ENCODE data around the gene PTPN1. TPM values are rescaled to one million over a fixed set of nuclear protein-coding genes. Genes with fewer than 3 reads are reported as not detected.

Gene PTPN1
- total RNA-seq, 4 donors from 2014 or later = 19.9 to 31.4 (median 23.2) TPM

GRCh38 chr20:50472693-50473664 is 37.2 kb upstream of the PTPN1 start:
- TF ChIP-seq, protein P1, sequence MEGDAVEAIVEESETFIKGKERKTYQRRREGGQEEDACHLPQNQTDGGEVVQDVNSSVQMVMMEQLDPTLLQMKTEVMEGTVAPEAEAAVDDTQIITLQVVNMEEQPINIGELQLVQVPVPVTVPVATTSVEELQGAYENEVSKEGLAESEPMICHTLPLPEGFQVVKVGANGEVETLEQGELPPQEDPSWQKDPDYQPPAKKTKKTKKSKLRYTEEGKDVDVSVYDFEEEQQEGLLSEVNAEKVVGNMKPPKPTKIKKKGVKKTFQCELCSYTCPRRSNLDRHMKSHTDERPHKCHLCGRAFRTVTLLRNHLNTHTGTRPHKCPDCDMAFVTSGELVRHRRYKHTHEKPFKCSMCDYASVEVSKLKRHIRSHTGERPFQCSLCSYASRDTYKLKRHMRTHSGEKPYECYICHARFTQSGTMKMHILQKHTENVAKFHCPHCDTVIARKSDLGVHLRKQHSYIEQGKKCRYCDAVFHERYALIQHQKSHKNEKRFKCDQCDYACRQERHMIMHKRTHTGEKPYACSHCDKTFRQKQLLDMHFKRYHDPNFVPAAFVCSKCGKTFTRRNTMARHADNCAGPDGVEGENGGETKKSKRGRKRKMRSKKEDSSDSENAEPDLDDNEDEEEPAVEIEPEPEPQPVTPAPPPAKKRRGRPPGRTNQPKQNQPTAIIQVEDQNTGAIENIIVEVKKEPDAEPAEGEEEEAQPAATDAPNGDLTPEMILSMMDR (IDR thresholded peaks at IDR 0.05; ENCODE audit: low read depth) = no peak

DNA sequence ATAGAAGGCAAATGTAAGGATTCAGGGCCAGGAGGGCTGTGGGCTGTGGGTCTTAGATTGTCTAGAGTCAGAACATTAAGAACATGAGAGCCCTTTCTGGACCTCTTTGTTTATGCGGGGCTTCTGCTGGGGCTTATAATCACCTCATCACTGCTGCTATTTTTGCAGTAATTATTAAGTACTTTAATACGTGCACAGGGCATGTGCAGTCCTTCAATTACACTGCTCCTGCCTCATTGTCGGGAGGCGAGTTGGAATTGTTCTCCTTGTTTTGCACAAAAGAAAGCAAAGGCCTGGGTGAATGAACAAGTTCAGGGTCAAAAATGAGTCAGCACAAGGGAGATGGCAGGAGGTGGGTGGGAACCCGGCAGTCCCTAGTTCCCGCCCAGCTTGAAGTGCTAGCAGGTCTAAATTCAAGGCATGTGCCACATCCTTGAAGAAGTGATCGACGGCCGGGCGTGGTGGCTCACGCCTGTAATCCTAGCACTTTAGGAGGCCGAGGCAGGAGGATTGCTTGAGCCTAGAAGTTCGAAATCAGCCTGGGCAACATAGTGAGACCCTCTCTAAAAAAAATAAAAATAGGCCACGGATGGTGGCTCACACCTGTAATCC is 34.4 kb upstream of the PTPN1 start:
- TF ChIP-seq, protein P1 (IDR thresholded peaks at IDR 0.05; ENCODE audit: low read depth) = no peak

DNA sequence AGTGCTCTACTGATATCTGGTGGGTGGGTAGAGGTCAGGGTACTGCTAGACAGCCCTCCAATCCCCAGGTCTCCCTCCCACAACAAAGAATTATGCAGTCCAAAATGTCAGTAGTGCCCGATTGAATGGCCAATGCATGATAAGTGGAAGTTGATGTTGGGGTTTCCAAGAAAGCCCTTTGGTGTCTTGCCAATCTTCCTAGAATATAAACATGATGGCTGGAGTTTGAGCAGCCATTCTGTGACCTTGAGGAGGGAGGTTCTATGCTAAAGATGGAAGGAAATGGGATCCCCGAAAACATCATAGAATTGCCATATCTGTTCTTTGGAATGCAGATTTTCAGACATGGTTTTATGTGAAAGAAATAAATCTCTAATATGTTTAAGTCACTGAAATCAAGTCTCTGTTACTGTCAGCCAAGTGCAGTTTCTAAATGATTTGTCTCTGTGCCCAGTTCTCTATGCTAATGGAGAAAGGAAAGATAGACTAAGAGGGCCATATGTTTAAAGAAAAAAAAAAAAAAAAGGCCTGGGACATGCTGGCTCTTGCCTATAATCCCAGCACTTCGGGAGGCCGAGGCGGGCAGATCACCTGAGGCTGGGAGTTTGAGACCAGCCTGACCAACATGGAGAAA is 32.8 kb upstream of the PTPN1 start:
- TF ChIP-seq, protein P1 (IDR thresholded peaks at IDR 0.05; ENCODE audit: low read depth) = no peak

DNA sequence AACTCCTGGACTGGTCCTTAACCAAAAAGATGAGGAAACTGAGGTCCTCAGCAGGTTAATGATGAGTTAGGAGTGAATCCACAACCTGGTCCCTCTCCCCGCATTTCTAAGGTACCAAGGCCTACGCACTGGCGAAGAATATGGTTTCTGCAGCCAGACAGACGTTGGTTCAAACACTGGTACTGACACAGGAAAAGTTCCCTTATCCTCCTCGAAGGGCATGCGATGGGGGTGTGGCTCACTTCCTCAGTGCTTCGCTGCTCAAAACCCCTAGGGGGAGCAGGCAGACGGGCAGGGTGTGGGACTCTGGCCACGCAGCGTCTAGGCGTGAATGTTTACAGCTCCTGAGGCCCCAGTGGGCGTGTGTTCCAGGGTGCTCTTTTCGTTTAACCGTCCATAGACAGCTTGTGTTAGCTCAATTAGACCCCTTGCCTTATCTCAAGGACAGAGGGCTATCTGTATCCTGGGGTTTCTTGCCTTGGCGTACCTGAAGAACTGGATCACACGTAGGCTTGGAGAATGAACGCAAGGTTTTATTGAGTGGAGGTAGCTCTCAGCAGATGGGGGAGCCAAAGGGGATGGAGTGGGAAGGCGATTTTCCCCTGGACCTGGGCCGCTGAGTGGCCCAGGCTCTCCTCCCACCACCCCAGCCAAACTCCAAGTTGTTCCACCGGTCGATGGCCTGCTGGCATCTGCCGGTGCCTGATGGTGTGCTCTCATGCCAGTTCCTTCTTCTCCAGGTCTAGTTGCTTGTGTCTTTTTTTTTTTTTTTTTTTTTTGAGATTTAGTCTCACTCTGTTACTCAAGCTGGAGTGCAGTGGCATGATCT is 31.8 kb upstream of the PTPN1 start:
- TF ChIP-seq, protein P1 (IDR thresholded peaks at IDR 0.05; ENCODE audit: low read depth) = no peak

- TF ChIP-seq, protein P1 (IDR thresholded peaks at IDR 0.05; ENCODE audit: low read depth) = no peak
These were observed 28.4 kb upstream of the PTPN1 start for GRCh38 chr20:50481741-50482140.

DNA sequence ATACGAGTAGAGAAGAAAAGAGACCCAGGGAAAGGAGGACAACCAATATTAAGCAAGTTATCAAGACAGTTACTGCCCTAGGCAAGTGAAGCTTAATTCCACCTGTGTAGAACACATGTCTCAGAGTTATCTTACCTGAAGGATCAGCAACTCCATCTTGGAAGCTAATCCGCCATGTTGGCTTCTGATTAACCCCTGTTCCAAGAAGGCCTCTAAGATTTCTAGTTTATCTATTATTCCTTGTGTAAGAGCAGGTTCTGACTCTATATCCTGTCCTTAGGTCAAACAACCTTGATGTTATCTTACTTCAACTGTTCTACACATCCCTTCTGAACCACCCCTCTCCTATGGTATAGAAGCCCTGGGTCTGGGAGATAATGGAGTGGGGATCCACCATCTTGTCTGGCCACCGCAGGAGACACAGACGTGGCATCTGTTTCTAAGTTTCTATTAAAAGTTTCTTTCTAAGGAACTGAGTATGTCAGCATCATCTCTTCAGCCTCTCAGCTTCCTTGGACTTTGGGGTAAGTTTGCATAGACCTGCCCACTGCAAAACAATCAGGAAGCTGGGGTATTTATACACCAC is 27.7 kb upstream of the PTPN1 start:
- TF ChIP-seq, protein P1 (IDR thresholded peaks at IDR 0.05; ENCODE audit: low read depth) = no peak
